ENCODE measurements around the gene SNAP25.

SNAP25 gene

GRCh38 chr20:10217721-10218410 lies 764 bp upstream of the SNAP25 start:
- DNase-seq, result peak; percentile 44

GRCh38 chr20:10219452-10219791 lies 792 bp downstream of the SNAP25 start:
- peak; percentile 80 for DNase-seq

DNA sequence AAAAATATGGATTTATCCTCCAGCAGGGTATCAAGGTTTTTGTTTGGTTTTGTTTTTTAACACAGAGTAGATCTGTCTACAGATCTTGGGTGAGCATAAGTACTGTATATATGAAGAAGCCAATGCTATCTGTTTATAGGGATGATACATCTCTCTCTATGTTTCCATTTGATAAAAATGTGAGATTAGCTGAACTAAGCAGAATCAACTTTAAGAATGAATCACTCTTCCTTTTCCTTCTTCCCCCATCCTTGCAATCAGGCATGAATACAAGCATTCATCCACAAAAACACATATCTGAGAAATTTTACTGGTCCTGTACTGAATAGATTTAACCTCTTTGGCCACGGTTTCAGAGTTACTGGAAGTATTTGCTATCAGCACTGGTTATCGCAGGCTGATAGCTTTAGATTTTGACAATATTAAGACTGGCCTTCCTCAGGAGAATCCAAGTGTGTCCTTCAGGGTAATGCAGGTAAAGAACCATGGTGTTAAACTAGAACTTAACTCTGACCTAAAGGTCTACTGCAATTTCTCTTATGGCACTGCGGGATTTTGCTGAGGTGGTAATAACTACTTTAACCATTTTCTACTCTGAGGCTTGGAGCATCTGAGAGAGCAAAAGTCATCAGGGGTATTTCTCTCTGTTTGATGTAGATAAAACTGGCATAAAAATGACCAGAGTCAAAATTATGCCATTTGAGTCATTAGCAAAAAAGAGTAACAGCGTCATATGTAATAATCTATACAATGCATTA lies 1.5 kb downstream of the SNAP25 start:
- DNase-seq, result no peak

DNA sequence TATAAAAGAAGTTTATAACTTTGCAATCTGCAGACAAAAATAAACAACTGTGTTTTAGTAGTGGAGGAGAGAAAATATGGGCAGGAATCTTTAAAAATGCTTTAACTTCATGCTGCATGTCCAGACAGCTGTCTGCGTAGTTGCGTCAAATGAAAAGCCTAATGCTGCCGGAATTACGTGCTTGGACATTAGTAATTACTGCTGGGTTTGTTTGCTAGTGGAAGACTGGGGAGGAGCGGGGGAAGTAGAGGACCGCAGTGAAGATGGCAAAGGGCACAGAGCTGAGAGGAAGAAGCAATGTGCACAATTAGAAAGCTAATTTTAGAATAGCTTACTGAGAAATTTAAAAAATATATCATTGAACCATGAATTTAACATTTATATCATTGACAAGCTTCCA lies 2.4 kb downstream of the SNAP25 start:
- DNase-seq, result no peak

- DNase-seq, result peak; percentile 30
These were observed 6.9 kb downstream of the SNAP25 start for GRCh38 chr20:10225439-10226060.

GRCh38 chr20:10228330-10228729 lies 9.7 kb downstream of the SNAP25 start:
- DNase-seq, result no peak

DNA sequence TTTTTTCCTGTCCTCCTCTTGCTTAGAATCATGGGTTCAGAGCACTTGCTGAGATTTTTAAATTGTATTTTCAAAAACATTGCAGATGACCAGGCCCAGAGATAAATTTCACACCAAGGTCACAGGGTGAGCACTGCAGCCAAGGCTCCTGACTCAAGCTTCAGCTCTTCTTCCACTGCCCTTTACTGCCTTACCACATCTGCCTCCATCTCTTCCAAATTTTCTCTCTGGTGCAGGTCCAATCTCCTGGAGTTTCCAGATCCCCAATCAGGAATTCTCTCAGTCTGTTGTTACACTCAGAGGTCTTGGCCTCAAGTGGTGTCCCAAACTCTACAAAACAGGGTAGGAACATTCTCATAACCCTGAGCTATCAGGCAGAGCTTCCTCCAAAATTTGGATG lies 12.7 kb downstream of the SNAP25 start:
- no peak for DNase-seq

DNA sequence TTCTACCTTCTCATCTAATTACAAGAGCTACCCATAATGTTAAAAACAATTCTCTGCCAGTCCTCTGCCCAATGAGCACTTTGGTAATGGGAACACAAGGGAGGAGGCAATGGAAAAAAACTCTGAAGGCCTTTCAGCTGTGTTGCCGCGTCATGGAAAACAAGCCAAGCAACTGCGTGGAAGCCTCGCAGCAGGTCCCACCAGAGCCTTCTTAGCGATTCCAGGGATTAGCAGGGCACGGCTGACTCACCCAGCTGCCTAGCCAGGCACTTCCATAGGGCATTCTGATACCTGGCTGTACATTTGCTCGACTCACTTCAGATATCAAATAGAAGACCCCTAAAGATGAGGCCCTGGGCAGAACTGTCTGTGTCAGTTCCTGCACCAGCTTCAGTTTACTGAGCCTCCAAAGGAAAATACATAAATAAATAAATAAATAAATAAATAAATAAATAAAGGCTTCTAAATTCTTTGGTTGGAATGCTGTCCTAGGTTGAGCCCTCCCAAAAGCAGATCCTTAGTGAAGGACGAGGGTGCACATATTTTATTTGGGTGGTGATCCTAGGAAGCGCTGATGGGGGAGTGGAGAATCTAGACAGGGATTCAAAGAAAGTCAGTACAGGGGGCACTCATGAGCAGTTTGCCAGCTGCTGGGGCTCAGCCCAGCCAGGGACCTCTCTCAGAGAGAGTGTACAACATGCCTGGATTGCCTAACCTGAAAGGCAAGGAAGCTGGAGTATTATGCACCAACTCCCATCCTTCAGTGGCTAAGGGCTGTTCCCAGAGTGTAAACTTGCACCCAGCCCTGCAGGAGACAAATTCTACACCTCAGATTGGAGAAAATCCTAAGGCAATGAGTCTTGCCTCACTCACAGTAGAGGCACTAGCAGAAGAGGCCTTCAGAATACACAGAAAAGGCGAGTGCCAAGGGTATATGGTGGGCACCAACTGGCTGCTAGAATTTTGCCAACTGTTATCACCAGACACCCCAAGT lies 18.2 kb downstream of the SNAP25 start:
- DNase-seq, result no peak

DNA sequence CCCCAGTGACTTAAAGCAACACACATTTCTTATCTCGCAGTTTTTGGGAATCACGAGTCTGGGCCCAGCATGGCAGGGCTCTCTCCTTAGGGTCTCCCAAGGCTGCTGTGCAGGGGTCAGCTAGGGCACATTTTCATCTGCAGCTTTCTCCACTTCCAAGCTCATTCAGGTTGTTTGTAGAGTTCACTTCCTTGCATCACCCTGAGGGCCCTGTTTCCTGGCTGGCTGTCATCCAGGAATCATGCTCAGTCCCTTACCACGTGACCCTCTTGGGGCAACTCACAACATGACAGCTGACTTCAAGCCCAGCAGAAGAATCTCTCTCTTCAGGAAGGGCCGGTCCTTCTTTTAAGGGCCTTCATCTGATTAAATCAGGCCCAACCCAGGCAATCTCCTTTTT lies 21.3 kb downstream of the SNAP25 start:
- peak; percentile 63 for DNase-seq

DNA sequence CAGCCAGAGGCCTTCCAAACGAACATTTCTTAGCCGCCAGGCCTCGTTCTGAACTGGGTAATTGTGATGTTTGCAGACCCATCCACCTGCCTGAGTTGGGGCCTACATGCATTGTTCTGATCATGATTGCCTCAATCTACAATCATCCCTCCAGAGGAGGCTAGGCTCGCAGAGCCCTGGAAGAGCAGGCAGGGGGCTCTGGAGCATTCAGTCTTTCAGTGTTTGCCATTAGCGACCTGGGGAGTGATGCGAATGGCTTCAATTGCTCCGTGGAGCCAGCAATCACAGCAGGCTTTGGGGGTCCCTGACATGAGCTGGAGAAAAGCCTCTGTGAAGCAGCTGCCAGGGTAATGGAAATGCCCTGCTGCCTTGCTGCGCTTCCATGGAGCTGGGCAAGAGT lies 22.0 kb downstream of the SNAP25 start:
- DNase-seq, result no peak

DNA sequence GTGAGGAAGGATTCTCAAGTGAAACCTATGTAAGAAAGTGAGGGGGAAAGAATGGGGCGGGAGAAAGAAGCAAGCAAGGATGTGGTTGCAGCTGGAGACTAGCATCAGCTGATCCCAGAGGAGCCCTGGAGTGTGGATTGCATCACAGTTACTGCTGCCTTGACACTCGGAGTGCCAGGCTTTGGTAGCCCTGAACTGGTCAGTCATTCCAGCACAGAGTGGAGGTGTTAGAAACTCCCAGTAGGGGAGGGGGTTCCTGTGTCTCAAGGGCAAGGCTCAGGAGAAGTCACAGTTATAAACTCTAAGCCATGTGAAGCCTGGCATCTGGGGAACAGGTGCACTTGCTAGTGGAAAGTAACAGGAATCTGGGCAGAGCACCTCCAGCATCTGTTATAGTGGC lies 23.5 kb downstream of the SNAP25 start:
- no peak for DNase-seq

GRCh38 chr20:10247440-10247839 lies 28.8 kb downstream of the SNAP25 start:
- DNase-seq, result no peak

DNA sequence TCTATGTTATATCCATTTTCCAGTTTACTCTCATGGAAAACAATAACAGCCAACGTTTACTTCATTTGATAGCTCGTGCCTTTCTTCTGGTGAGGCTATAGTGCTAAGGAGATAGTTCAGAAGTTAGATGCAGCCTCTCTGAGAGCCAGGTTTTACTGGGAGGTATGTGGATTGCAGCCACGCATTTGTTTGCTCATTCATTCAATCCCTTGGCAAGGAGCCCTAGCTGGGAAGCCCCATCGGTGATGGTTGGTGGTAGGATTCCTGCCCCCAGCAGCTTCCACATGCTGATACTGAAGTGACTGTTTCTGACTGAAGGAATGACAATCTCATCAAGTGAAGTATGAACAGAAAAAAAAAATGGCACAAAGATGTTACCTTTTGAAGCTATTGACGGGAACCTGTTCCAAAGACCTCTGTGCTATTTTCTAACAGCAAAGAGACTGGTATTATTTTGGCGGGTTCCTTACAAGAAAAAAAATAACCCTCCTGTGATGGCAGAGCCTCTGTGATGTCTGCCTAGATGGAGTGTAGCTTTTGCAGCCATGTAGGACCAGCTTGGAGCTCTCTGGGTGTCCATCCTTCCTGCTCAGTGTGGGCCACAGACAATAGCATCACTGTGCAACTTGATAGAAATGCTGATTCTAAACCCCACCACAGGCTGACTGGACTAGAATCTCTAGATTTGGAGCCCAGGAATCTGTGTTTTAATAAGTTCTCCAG lies 30.6 kb downstream of the SNAP25 start:
- no peak for DNase-seq

GRCh38 chr20:10249822-10250221 lies 31.2 kb downstream of the SNAP25 start:
- DNase-seq, result no peak

GRCh38 chr20:10250902-10251301 lies 32.3 kb downstream of the SNAP25 start:
- DNase-seq, result no peak

DNA sequence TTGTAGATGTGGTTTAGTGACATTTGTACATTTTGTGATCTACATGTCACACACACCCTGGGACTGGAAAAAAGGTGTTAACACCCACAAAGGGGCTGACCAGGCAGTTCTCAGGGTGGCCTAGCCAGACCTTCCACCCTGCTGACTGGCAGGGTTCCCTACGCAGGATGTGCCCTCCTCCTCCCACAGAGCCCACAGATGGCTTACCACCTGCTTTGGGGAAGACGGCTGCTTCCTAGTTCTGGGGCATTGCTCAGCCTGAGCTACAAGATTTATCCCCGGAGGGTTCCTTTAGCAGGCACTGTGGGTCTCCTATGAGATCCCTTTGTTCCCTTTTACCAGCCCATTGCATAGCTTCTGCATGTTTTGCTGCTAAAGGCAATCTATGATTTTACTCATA lies 35.1 kb downstream of the SNAP25 start:
- DNase-seq, result peak; percentile 66

DNA sequence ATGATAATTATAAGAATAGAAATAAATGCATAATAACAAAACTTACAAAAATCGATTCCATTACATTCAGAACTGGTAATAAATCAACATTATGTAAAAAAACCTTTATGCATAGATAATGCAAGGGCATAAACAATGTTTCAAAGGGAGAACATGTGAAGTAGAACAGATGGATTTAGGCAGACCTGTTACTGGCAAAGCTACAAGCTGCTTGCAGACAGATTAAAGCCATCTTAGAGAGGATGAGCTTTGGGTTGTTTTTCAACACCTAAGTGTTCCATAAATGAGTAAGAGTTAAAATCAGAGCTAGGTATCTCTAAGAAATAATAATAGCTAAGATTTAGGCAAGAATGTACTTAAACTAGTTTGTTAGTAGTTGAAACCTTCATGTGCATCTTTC lies 37.2 kb downstream of the SNAP25 start:
- no peak for DNase-seq

DNA sequence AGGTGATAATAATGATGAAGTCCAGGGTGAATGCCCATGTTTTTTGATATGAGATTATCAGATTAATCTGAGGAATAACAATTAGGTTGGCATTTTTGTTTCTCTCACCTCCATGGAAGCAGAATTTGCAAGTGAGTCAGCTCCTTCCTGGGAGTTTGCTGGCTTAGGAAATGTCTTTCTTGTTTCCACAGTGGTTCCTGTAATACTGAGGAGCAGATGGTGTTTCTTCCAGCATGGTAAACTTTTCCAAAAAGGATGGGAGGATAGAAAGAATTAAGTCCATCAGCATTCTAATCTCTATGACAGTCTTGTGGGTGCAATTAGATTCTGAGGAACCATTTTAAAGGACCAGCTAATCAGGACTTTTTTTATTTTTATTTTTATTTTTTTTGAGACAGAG lies 40.5 kb downstream of the SNAP25 start:
- no peak for DNase-seq

GRCh38 chr20:10260316-10260715 lies 41.7 kb downstream of the SNAP25 start:
- no peak for DNase-seq

- DNase-seq, result no peak
These were observed 43.1 kb downstream of the SNAP25 start for GRCh38 chr20:10261702-10262101.

- DNase-seq, result no peak
These were observed 44.9 kb downstream of the SNAP25 start for GRCh38 chr20:10263385-10264165.

DNA sequence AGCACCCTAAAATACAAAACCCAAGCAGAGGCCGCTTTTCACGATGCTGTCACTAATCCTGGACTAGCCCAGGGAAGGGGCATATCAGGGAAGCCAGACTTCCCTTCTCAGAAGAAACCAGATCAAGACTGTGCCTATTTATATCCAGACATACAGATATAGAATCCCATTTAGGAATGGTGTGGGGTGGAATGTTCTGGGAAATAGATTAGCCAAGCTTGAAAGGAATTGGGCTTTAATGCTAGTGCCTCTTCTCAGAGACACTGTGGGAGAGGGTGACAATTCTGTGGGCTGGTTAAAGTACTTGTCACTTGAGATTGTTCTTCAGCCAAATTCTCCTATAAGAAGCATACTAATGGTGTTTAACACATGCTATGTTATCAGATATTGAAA lies 45.5 kb downstream of the SNAP25 start:
- DNase-seq, result no peak

Measured in NCI-H2171 (cell line).